Smooth muscle cell of the brain vasculature (primary cell): ENCODE measurements around the gene XAF1.
"Not testable (repeated sequence)": the region's sequence is repeated elsewhere in the genome, so short reads cannot be mapped to it uniquely, and the experiment has no call there.

Source experiments
- DNase-seq: peaks from one replicate; pipeline ENCODE4 v3.0.0-alpha.2; 2012; ENCODE audit warnings: low read depth, low spot score

Gene XAF1

GRCh38 chr17:6800422-6801027 is 44.7 kb downstream of the XAF1 start:
- DNase-seq, result no peak

- no peak for DNase-seq
Observed at GRCh38 chr17:6811510-6811909, 55.7 kb downstream of the XAF1 start.

- no peak for DNase-seq
Observed at GRCh38 chr17:6812295-6812694, 56.4 kb downstream of the XAF1 start.

- no peak for DNase-seq
Observed at GRCh38 chr17:6815775-6816174, 59.9 kb downstream of the XAF1 start.

- not testable (repeated sequence) for DNase-seq
Observed at GRCh38 chr17:6816368-6816767, 60.5 kb downstream of the XAF1 start.

- DNase-seq, result no peak
Observed at GRCh38 chr17:6818938-6819337, 63.1 kb downstream of the XAF1 start.

- DNase-seq, result no peak
Observed at GRCh38 chr17:6823011-6823442, 67.2 kb downstream of the XAF1 start.
